GM12872 (cell line): ENCODE results near the gene HIVEP2.

Experiments used
- CTCF ChIP-seq: IDR thresholded peaks from 3 replicates; pipeline ENCODE4 v1.5.1; 2011; ENCODE audit warnings: low read depth, mild to moderate bottlenecking, low read length, moderate library complexity; ENCODE audit not compliant: insufficient read depth

HIVEP2 gene

GRCh38 chr6:142810952-142811514 is 133.9 kb downstream of the HIVEP2 start:
- TF ChIP-seq CTCF, result no peak

GRCh38 chr6:142809947-142810346 is 135.0 kb downstream of the HIVEP2 start:
- no peak for TF ChIP-seq CTCF

- no peak for TF ChIP-seq CTCF
These were observed 136.4 kb downstream of the HIVEP2 start for GRCh38 chr6:142808405-142809061.

- no peak for TF ChIP-seq CTCF
These were observed 139.9 kb downstream of the HIVEP2 start for GRCh38 chr6:142805042-142805441.

- TF ChIP-seq CTCF, result no peak
These were observed 140.5 kb downstream of the HIVEP2 start for GRCh38 chr6:142804490-142804889.

GRCh38 chr6:142803495-142804058 is 141.4 kb downstream of the HIVEP2 start:
- no peak for TF ChIP-seq CTCF

GRCh38 chr6:142803032-142803431 is 141.9 kb downstream of the HIVEP2 start:
- TF ChIP-seq CTCF, result no peak
